Activated CD8-positive, alpha-beta memory T cell treated with anti-CD3 and anti-CD28 coated beads for 36 hours (primary cell): ENCODE measurements around the gene ASXL1. TPM values are rescaled to one million over a fixed set of nuclear protein-coding genes. Genes with fewer than 3 reads are reported as not detected.

Experiments used
- CTCF ChIA-PET: fragments of 350-600 bp; sonication (Branson Sonifier 250); formaldehyde crosslinking; loops from one replicate; lab custom pipeline; 2021; ENCODE audit warnings: antibody characterized with exemption; lab: Charles Lee
- POLR2A ChIA-PET: fragments of 350-600 bp; sonication (Branson Sonifier 250); formaldehyde crosslinking; loops from one replicate; lab custom pipeline; 2021; ENCODE audit warnings: antibody characterized with exemption; lab: Charles Lee
- total RNA-seq, 2 experiments: library from RNA; stranded (reverse); gene quantifications; one replicate each; pipeline ENCODE4 v1.2.3, GENCODE V29; 2021

ASXL1 gene
- total RNA-seq, 2 experiments from 2014 or later: 119 to 122 TPM

GRCh38 chr20:32478576-32478975, 120.4 kb downstream of the ASXL1 start:
- POLR2A ChIA-PET: no interaction called here
- CTCF ChIA-PET: interaction anchor here (1.8 kb wide), 1 partner anchor 7 kb away, joined by 4 read pairs; no protein-coding TSS in a partner anchor

- ChIA-PET POLR2A (no interaction called here), CTCF (interaction anchor here (1.8 kb wide), 1 partner anchor 8 kb away, joined by 4 read pairs; no protein-coding TSS in a partner anchor)
Observed at GRCh38 chr20:32479012-32479411, 120.9 kb downstream of the ASXL1 start.

- CTCF ChIA-PET: interaction anchor here (1.8 kb wide), 1 partner anchor 9 kb away, joined by 4 read pairs; no protein-coding TSS in a partner anchor
- POLR2A ChIA-PET: no interaction called here
Observed at GRCh38 chr20:32479697-32480171, 121.6 kb downstream of the ASXL1 start.

- ChIA-PET CTCF (interaction anchor here (0.8 to 1.8 kb wide), 2 partner anchors 10 to 27 kb away, joined by 3 to 4 read pairs; no protein-coding TSS in a partner anchor), POLR2A (no interaction called here)
Observed at GRCh38 chr20:32480371-32481241, 122.5 kb downstream of the ASXL1 start.

- POLR2A ChIA-PET: no interaction called here
- CTCF ChIA-PET: interaction anchor here (0.8 kb wide), 1 partner anchor 28 kb away, joined by 3 read pairs; no protein-coding TSS in a partner anchor
Observed at GRCh38 chr20:32481311-32482142, 123.4 kb downstream of the ASXL1 start.

GRCh38 chr20:32482143-32482441, 124.0 kb downstream of the ASXL1 start:
- ChIA-PET POLR2A (no interaction called here), CTCF (no interaction called here)

GRCh38 chr20:32482442-32483261, 124.5 kb downstream of the ASXL1 start:
- CTCF ChIA-PET: interaction anchor here (0.6 kb wide), 1 partner anchor 17 kb away, joined by 4 read pairs; no protein-coding TSS in a partner anchor
- POLR2A ChIA-PET: no interaction called here

- ChIA-PET POLR2A (interaction anchor here (0.7 to 1.0 kb wide), 2 partner anchors 13 to 56 kb away, joined by 3 to 4 read pairs; no protein-coding TSS in a partner anchor), CTCF (interaction anchor here (0.6 to 1.0 kb wide), 2 partner anchors 16 to 169 kb away, joined by 3 to 4 read pairs; no protein-coding TSS in a partner anchor)
Observed at GRCh38 chr20:32483351-32484224, 125.5 kb downstream of the ASXL1 start.

GRCh38 chr20:32484225-32484957, 126.3 kb downstream of the ASXL1 start:
- ChIA-PET POLR2A (interaction anchor here (0.6 to 1.0 kb wide), 4 partner anchors 14 to 126 kb away, joined by 3 to 4 read pairs (median 3); no protein-coding TSS in a partner anchor), CTCF (interaction anchor here (0.7 to 1.6 kb wide), 9 partner anchors 11 to 462 kb away, joined by 3 to 8 read pairs (median 4); no protein-coding TSS in a partner anchor)

GRCh38 chr20:32484958-32485769, 127.0 kb downstream of the ASXL1 start:
- ChIA-PET POLR2A (no interaction called here), CTCF (interaction anchor here (0.6 to 1.7 kb wide), 11 partner anchors 11 to 463 kb away, joined by 3 to 8 read pairs (median 4); no protein-coding TSS in a partner anchor)

- ChIA-PET CTCF (interaction anchor here (1.4 to 1.7 kb wide), 3 partner anchors 13 to 49 kb away, joined by 3 to 6 read pairs (median 5); no protein-coding TSS in a partner anchor), POLR2A (no interaction called here)
Observed at GRCh38 chr20:32485770-32486478, 127.8 kb downstream of the ASXL1 start.

- ChIA-PET POLR2A (no interaction called here), CTCF (no interaction called here)
Observed at GRCh38 chr20:32487381-32487780, 129.2 kb downstream of the ASXL1 start.

GRCh38 chr20:32488066-32488838, 130.1 kb downstream of the ASXL1 start:
- ChIA-PET POLR2A (no interaction called here), CTCF (no interaction called here)
